ENCODE data around the gene CYB5D1. TPM values are rescaled to one million over a fixed set of nuclear protein-coding genes. Genes with fewer than 3 reads are reported as not detected.

Gene CYB5D1
- total and polyA plus RNA-seq, 2 of the 8 experiments (the other 6 are each of a cell fraction or from before 2014, with no cell fraction given): 11.0 to 18.0 TPM

- H3K9me3 ChIP-seq (ENCODE audit: insufficient read depth in 2 of 2, low read depth in 1 of 2, low read length in 1 of 2): no peaks in the 10 kb centered on the region
- no peak overlapping the region for H2BK120ac ChIP-seq (replicated peaks; ENCODE audit: low read depth, low read length)
- FAIRE-seq (no peak), DNase-seq (ENCODE audit: low read depth in 1 of 2, low spot score in 2 of 2) (no peak)
- no peak overlapping the region for H2AK5ac ChIP-seq (ENCODE audit: low read depth, low read length)
- POLR2A ChIA-PET (ENCODE audit: partially characterized antibody): interaction anchor here (0.8 to 2.7 kb wide), 2 partner anchors 8 to 10 kb away, joined by 3 to 8 read pairs; partner anchors contain the start of gene NAA38
- H2BK5ac ChIP-seq (ENCODE audit: low read depth, low read length): no peak overlapping the region
- no peak overlapping the region for H2AFZ ChIP-seq (ENCODE audit: low read length)
- no peak overlapping the region for H3K14ac ChIP-seq (ENCODE audit: insufficient read length)
- no peak overlapping the region for H3K23ac ChIP-seq (ENCODE audit: insufficient read length)
- no peak overlapping the region for H3K4me2 ChIP-seq (ENCODE audit: insufficient read depth in 1 of 2, low read depth in 2 of 2, low read length in 2 of 2)
- no peak overlapping the region for H3K4me3 ChIP-seq (ENCODE audit: extremely low read depth in 1 of 4, insufficient read depth in 2 of 4, low read depth in 3 of 4, low read length in 4 of 4)
- no peak overlapping the region for H3K18ac ChIP-seq (ENCODE audit: extremely low read depth, low read length)
- no peaks in the 10 kb centered on the region for H4K20me1 ChIP-seq (replicated peaks in 1 of 2; ENCODE audit: control insufficient read depth in 1 of 2, insufficient read depth in 2 of 2, low read length in 2 of 2)
- H2BK15ac ChIP-seq (ENCODE audit: low read length): no peak overlapping the region
- H3K36me3 ChIP-seq (ENCODE audit: control insufficient read depth in 2 of 4, insufficient read depth in 4 of 4, low read length in 3 of 4): no peaks in the 10 kb centered on the region; a peak in 1 of 8 replicates
- CTCF ChIA-PET (ENCODE audit: partially characterized antibody): interaction anchor here (0.6 to 5.5 kb wide), 17 partner anchors 14 to 228 kb away, joined by 3 to 26 read pairs (median 3); no protein-coding TSS in a partner anchor
- H2BK20ac ChIP-seq (ENCODE audit: low read length): no peak overlapping the region
- no peaks in the 10 kb centered on the region for H3K23me2 ChIP-seq (ENCODE audit: low read depth, low read length)
- no peaks in the 10 kb centered on the region; a peak in 1 of 7 replicates for H3K4me1 ChIP-seq (replicated peaks in 1 of 4; ENCODE audit: control insufficient read depth in 3 of 4, insufficient read depth in 4 of 4, low read length in 3 of 4)
- H3K4ac ChIP-seq (replicated peaks; ENCODE audit: insufficient read length, low read depth, low read length): no peak overlapping the region
- no peaks in the 10 kb centered on the region for H3K79me1 ChIP-seq (ENCODE audit: low read depth, low read length)
- no peak overlapping the region for H4K91ac ChIP-seq (replicated peaks; ENCODE audit: insufficient read length, low read length)
- no peak overlapping the region for H2BK12ac ChIP-seq (ENCODE audit: low read depth, low read length)
- no peak overlapping the region for H3K9ac ChIP-seq (replicated peaks in 1 of 4; ENCODE audit: extremely low read depth in 1 of 4, low read depth in 3 of 4, low read length in 3 of 4)
- H3K79me2 ChIP-seq (ENCODE audit: control insufficient read depth in 1 of 2, insufficient read depth in 2 of 2, low read length in 2 of 2): no peaks in the 10 kb centered on the region
- H3K27ac ChIP-seq (ENCODE audit: low read depth, low read length): no peak overlapping the region
- 93% methylated on average over 5 of the region's 5 CpGs; no CpG with 5 or more reads in 1 of the 2 experiments for WGBS, 2 experiments (ENCODE audit: extremely low coverage in 1 of 2, insufficient coverage in 1 of 2, insufficient read length in 1 of 2, insufficient replicate concordance in 2 of 2, low coverage in 1 of 2, low lambda C conversion rate in 2 of 2, missing lambda C conversion rate in 1 of 2)
- H3K27me3 ChIP-seq (replicated peaks in 1 of 4; ENCODE audit: control insufficient read depth in 3 of 4, extremely low read depth in 1 of 4, insufficient read depth in 3 of 4, low read length in 3 of 4): no peaks in the 10 kb centered on the region
- no peak overlapping the region for H4K5ac ChIP-seq (ENCODE audit: insufficient read length, low read depth, low read length)
- H3K56ac ChIP-seq (replicated peaks; ENCODE audit: insufficient read length, low read depth, low read length): no peak overlapping the region
- no peak overlapping the region for H4K8ac ChIP-seq (ENCODE audit: extremely low read depth, insufficient read depth, low read length)
- no peak for TF ChIP-seq RAD21 (IDR thresholded peaks at IDR 0.05 in 1 of 2, conservative IDR thresholded peaks at IDR 0.05 in 1 of 2; ENCODE audit: low read depth in 2 of 2, low read length in 2 of 2)
- TF ChIP-seq FOSL1 (IDR thresholded peaks at IDR 0.05; ENCODE audit: insufficient read depth, low read depth, low read length): no peak
- TF ChIP-seq JUND (IDR thresholded peaks at IDR 0.05; ENCODE audit: low read length): no peak
- TF ChIP-seq RXRA (IDR thresholded peaks at IDR 0.05; ENCODE audit: insufficient read depth, low read depth, low read length): no peak
- TF ChIP-seq HDAC2 (IDR thresholded peaks at IDR 0.05; ENCODE audit: borderline replicate concordance in 1 of 2, low read depth in 2 of 2, low read length in 2 of 2): no peak
- TF ChIP-seq POU5F1 (IDR thresholded peaks at IDR 0.05; ENCODE audit: low read depth, low read length): no peak
- TF ChIP-seq ZNF274 (IDR thresholded peaks at IDR 0.05; ENCODE audit: borderline replicate concordance, extremely low read depth, low read length): no peak
These were observed 7.3 kb downstream of the CYB5D1 start for GRCh38 chr17:7864995-7865650.

All from H1 (cell line).